ENCODE measurements around the gene FHIT. TPM values are rescaled to one million over a fixed set of nuclear protein-coding genes. Genes with fewer than 3 reads are reported as not detected.

FHIT gene
- total and polyA plus RNA-seq, 7 donors, result 0.98 to 10.4 (median 4.0) TPM

DNA sequence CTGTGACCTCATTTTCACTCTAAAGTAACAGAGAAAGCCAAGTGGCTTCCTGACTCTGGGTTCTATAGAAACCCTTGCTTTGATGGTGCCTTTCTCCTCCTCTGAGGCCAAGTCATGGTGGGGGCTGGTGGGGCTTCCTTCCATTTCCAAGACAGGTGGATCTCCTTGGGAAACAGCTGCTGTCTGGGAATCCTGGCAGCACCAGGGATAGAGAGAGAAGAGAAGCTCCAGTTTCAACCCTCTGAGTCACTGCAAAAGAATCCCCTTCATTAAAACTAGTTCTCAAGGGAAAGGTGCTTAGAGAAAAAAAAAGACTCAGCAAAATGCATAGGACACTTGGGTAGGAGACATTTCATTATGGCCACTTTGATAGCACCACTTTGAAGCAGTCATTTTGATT lies 614.4 kb downstream of the FHIT start:
- TF ChIP-seq, protein P1, sequence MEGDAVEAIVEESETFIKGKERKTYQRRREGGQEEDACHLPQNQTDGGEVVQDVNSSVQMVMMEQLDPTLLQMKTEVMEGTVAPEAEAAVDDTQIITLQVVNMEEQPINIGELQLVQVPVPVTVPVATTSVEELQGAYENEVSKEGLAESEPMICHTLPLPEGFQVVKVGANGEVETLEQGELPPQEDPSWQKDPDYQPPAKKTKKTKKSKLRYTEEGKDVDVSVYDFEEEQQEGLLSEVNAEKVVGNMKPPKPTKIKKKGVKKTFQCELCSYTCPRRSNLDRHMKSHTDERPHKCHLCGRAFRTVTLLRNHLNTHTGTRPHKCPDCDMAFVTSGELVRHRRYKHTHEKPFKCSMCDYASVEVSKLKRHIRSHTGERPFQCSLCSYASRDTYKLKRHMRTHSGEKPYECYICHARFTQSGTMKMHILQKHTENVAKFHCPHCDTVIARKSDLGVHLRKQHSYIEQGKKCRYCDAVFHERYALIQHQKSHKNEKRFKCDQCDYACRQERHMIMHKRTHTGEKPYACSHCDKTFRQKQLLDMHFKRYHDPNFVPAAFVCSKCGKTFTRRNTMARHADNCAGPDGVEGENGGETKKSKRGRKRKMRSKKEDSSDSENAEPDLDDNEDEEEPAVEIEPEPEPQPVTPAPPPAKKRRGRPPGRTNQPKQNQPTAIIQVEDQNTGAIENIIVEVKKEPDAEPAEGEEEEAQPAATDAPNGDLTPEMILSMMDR (IDR thresholded peaks at IDR 0.05), result no peak
- no peak for DNase-seq
- peak in 1 of 4 donors; percentile 61 for ATAC-seq
- Histone ChIP-seq H3K36me3 (ENCODE audit: insufficient read depth in 1 of 2, low read depth in 1 of 2) (no peaks in the 10 kb centered on the region), H3K27ac (no peak overlapping the region), H3K4me1 (peaks cover 4% of the 10 kb centered on the region), H3K9me3 (no peaks in the 10 kb centered on the region), H3K27me3 (ENCODE audit: insufficient read depth in 3 of 3, low read length in 2 of 3) (peaks cover 0 to 1% (median 0%) of the 10 kb centered on the region in 3 donors), H3K4me3 (no peak overlapping the region)
- intact Hi-C loops (cut with DNase I), result no loop called here

DNA sequence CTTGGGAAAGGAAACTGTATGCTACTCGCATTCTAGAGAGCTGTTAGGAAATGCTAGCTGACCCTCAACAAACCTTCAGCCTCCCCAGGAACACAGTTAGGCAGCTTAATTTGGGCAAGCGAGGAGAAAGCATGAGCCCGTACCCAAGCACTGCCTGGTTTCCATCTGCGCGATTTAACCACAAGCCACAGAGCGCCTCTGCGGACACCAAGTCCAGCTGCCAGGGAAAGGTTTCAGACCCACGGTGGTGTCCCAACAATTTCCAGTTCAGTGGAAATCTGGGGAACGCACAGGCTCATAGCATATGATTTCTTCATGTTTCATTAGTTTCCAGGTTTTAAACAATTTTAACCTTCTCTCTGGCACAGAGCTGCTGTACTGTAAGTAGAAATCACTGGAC lies 617.6 kb downstream of the FHIT start:
- intact Hi-C loops (cut with DNase I), result no loop called here
- TF ChIP-seq, protein P1 (IDR thresholded peaks at IDR 0.05), result no peak
- 80 to 86% (median 83%) methylated on average over 9 of the region's 9 CpGs for WGBS, 3 donors

DNA sequence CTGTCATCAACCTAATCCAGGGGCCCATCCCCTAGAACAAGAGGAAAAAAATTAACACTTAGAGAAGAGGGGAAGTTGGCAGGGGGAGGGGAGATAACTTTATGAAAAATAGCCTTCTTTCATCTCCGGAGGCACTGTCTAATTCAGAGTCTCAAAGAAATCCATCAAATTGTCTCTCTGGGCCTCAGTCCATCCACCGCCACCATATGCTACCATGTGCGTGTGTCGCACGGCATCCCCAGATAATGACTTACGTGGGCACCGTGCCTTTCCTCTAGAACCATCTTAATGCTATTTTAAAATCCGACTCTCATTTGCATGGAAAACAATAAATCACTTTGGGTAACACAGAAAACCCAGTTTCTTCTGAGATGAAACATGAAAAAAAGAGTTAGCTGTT lies 619.7 kb downstream of the FHIT start:
- Histone ChIP-seq H3K9me3 (no peaks in the 10 kb centered on the region), H3K4me3 (no peak overlapping the region), H3K27me3 (ENCODE audit: insufficient read depth in 3 of 3, low read length in 2 of 3) (peaks cover 0 to 1% (median 0%) of the 10 kb centered on the region in 3 donors), H3K4me1 (no peaks in the 10 kb centered on the region), H3K36me3 (ENCODE audit: insufficient read depth in 1 of 2, low read depth in 1 of 2) (no peaks in the 10 kb centered on the region), H3K27ac (no peak overlapping the region)
- intact Hi-C loops (cut with DNase I), result no loop called here
- ATAC-seq (no peak), DNase-seq (no peak)
- WGBS, 3 donors, result 81 to 86% (median 83%) methylated on average over 8 of the region's 8 CpGs
- TF ChIP-seq, protein P1 (IDR thresholded peaks at IDR 0.05), result no peak

More for the DNA sequence above, 617.6 kb downstream of the FHIT start:
- ATAC-seq, result no peak
- no peak overlapping the region for H3K27ac ChIP-seq
- H3K4me3 ChIP-seq, result no peak overlapping the region
- H3K9me3 ChIP-seq, result no peaks in the 10 kb centered on the region
- peak in 1 of 2 donors; percentile 53 for DNase-seq
- peaks cover 0 to 1% (median 0%) of the 10 kb centered on the region in 3 donors for H3K27me3 ChIP-seq (ENCODE audit: insufficient read depth in 3 of 3, low read length in 2 of 3)
- H3K36me3 ChIP-seq (ENCODE audit: insufficient read depth in 1 of 2, low read depth in 1 of 2), result no peaks in the 10 kb centered on the region
- H3K4me1 ChIP-seq, result peaks cover 4% of the 10 kb centered on the region

DNA sequence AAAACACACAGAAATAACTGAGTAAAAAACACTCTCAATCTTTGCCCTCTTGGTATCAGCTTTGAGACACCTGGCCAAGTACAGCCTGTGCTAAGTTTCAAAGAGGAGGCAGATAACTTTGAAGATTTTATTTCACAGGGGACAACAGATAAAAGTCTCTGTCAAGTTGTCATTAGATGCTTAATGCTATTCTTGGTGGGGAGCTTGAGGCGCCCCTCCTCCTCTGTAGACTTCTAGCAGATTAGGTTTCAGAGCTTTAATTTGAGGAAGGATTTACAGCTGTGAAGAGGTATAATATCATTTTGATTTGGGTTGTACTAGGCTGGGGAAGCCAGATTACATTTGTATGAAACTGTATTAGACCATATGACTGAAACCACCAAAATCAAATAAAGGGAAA lies 620.3 kb downstream of the FHIT start:
- no peak for DNase-seq
- no peak for ATAC-seq
- H3K36me3 ChIP-seq (ENCODE audit: insufficient read depth in 1 of 2, low read depth in 1 of 2), result no peaks in the 10 kb centered on the region
- H3K4me1 ChIP-seq, result no peaks in the 10 kb centered on the region
- H3K27ac ChIP-seq, result no peak overlapping the region
- WGBS, 3 donors, result 39 to 89% (median 59%) methylated on average over 1 of the region's 1 CpG
- no peaks in the 10 kb centered on the region for H3K9me3 ChIP-seq
- TF ChIP-seq, protein P1 (IDR thresholded peaks at IDR 0.05), result no peak
- no peak overlapping the region for H3K4me3 ChIP-seq
- intact Hi-C loops (cut with DNase I), result no loop called here
- H3K27me3 ChIP-seq (ENCODE audit: insufficient read depth in 3 of 3, low read length in 2 of 3), result peaks cover 0 to 1% (median 0%) of the 10 kb centered on the region in 3 donors

DNA sequence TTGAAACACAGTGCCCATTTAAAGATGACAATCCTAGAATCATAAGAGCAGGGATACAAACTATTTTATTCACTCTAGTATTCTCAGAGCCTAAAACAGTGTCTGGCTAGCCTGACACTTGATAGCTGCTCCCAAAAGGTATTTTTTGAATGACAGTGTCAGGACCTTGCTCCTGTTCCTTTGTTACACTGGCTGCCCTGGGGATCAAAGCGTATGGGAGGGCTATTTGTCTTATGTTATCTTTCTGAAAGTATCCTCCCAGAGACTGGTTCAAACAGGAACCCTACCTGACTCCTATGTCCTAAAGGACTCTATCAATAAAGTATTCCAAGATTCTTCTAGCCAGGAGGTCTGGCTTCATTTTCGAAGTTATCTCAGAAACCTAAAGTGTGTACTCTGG lies 621.4 kb downstream of the FHIT start:
- DNase-seq, result no peak
- H3K36me3 ChIP-seq (ENCODE audit: insufficient read depth in 1 of 2, low read depth in 1 of 2), result no peaks in the 10 kb centered on the region
- H3K27ac ChIP-seq, result no peak overlapping the region
- H3K27me3 ChIP-seq (ENCODE audit: insufficient read depth in 3 of 3, low read length in 2 of 3), result peaks cover 0 to 1% (median 0%) of the 10 kb centered on the region in 3 donors
- TF ChIP-seq, protein P1 (IDR thresholded peaks at IDR 0.05), result no peak
- intact Hi-C loops (cut with DNase I), result no loop called here
- H3K4me1 ChIP-seq, result no peaks in the 10 kb centered on the region
- no peak overlapping the region for H3K4me3 ChIP-seq
- H3K9me3 ChIP-seq, result no peaks in the 10 kb centered on the region
- WGBS, 3 donors, result 87 to 91% (median 90%) methylated on average over 2 of the region's 2 CpGs
- no peak for ATAC-seq

Data from psoas muscle (tissue), 8 donors.